Endothelial cell (in vitro differentiated cells): ENCODE measurements around the gene LOC101059915.
"Not testable (repeated sequence)": the region's sequence is repeated elsewhere in the genome, so short reads cannot be mapped to it uniquely, and the experiment has no call there.

Source experiments
- DNase-seq: peaks from one replicate; pipeline ENCODE4 v3.0.0; 2021; ENCODE audit warnings: low spot score
- H3K27ac Mint-ChIP-seq: one replicate; pipeline ENCODE4 v1.8.0; 2021; ENCODE audit warnings: mixed read lengths, inconsistent platforms; ENCODE audit not compliant: unreplicated experiment
- H3K27me3 Mint-ChIP-seq: one replicate; pipeline ENCODE4 v1.8.0; 2021; ENCODE audit warnings: mild to moderate bottlenecking, moderate library complexity, mixed read lengths, inconsistent platforms; ENCODE audit not compliant: unreplicated experiment
- H3K36me3 Mint-ChIP-seq: one replicate; pipeline ENCODE4 v1.8.0; 2021; ENCODE audit warnings: mild to moderate bottlenecking, low read depth, mixed read lengths, inconsistent platforms; ENCODE audit not compliant: unreplicated experiment
- H3K4me1 Mint-ChIP-seq: one replicate; pipeline ENCODE4 v1.8.0; 2021; ENCODE audit warnings: mild to moderate bottlenecking, mixed read lengths, inconsistent platforms; ENCODE audit not compliant: unreplicated experiment
- H3K4me3 Mint-ChIP-seq: one replicate; pipeline ENCODE4 v1.8.0; 2021; ENCODE audit warnings: mild to moderate bottlenecking, mixed read lengths, inconsistent platforms; ENCODE audit not compliant: unreplicated experiment
- H3K9me3 Mint-ChIP-seq: one replicate; pipeline ENCODE4 v1.8.0; 2021; ENCODE audit warnings: mixed read lengths, inconsistent platforms; ENCODE audit not compliant: unreplicated experiment
- TF ChIP-seq, protein P1 (sequence below): fragments of 200-600 bp; sonication (generic); IDR thresholded peaks from one replicate; pipeline ENCODE4 v1.5.0; 2021; ENCODE audit warnings: antibody characterized with exemption; ENCODE audit not compliant: unreplicated experiment

Gene LOC101059915

GRCh38 chrX:71664202-71664601 is 3.1 kb upstream of the LOC101059915 start:
- not testable (repeated sequence) for H3K27ac Mint-ChIP-seq, H3K9me3 Mint-ChIP-seq, H3K4me3 Mint-ChIP-seq, H3K36me3 Mint-ChIP-seq, H3K4me1 Mint-ChIP-seq, H3K27me3 Mint-ChIP-seq
- peak; percentile 35 for DNase-seq

GRCh38 chrX:71664889-71665491 is 2.4 kb upstream of the LOC101059915 start:
- Mint-ChIP-seq H3K4me1 (peaks cover 3% of the 10 kb centered on the region), H3K9me3 (no peaks in the 10 kb centered on the region), H3K27ac (no peak overlapping the region), H3K4me3 (no peak overlapping the region), H3K36me3 (no peaks in the 10 kb centered on the region), H3K27me3 (peaks cover 5% of the 10 kb centered on the region)
- TF ChIP-seq, protein P1, sequence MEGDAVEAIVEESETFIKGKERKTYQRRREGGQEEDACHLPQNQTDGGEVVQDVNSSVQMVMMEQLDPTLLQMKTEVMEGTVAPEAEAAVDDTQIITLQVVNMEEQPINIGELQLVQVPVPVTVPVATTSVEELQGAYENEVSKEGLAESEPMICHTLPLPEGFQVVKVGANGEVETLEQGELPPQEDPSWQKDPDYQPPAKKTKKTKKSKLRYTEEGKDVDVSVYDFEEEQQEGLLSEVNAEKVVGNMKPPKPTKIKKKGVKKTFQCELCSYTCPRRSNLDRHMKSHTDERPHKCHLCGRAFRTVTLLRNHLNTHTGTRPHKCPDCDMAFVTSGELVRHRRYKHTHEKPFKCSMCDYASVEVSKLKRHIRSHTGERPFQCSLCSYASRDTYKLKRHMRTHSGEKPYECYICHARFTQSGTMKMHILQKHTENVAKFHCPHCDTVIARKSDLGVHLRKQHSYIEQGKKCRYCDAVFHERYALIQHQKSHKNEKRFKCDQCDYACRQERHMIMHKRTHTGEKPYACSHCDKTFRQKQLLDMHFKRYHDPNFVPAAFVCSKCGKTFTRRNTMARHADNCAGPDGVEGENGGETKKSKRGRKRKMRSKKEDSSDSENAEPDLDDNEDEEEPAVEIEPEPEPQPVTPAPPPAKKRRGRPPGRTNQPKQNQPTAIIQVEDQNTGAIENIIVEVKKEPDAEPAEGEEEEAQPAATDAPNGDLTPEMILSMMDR: no peak
- DNase-seq: no peak

GRCh38 chrX:71665747-71666146 is 1.6 kb upstream of the LOC101059915 start:
- Mint-ChIP-seq H3K4me1 (peaks cover 3% of the 10 kb centered on the region), H3K27me3 (peaks cover 5% of the 10 kb centered on the region), H3K9me3 (no peaks in the 10 kb centered on the region), H3K27ac (no peak overlapping the region), H3K36me3 (no peaks in the 10 kb centered on the region), H3K4me3 (no peak overlapping the region)
- DNase-seq: no peak
- TF ChIP-seq, protein P1: no peak

GRCh38 chrX:71666240-71667223 is 814 bp upstream of the LOC101059915 start:
- DNase-seq: no peak
- H3K9me3 Mint-ChIP-seq: no peaks in the 10 kb centered on the region
- peaks cover 8% of the 10 kb centered on the region for H3K4me1 Mint-ChIP-seq

GRCh38 chrX:71668248-71668595 is 876 bp downstream of the LOC101059915 start:
- Mint-ChIP-seq H3K27me3 (peaks cover 4% of the 10 kb centered on the region), H3K27ac (no peak overlapping the region), H3K9me3 (no peaks in the 10 kb centered on the region), H3K4me3 (no peak overlapping the region), H3K4me1 (peaks cover 10% of the 10 kb centered on the region), H3K36me3 (no peaks in the 10 kb centered on the region)
- no peak for DNase-seq
- TF ChIP-seq, protein P1: no peak

More at GRCh38 chrX:71666240-71667223, 814 bp upstream of the LOC101059915 start:
- Mint-ChIP-seq H3K27me3 (peaks cover 5% of the 10 kb centered on the region), H3K36me3 (no peaks in the 10 kb centered on the region), H3K27ac (no peak overlapping the region), H3K4me3 (no peak overlapping the region)
- TF ChIP-seq, protein P1: no peak
